Adipocyte (in vitro differentiated cells): ENCODE data around the gene S100G.
A peak's percentile ranks its signal among the peaks of the same experiment; 100 is the strongest.
"Not testable (repeated sequence)": the region's sequence is repeated elsewhere in the genome, so short reads cannot be mapped to it uniquely, and the experiment has no call there.

Experiments used
- DNase-seq: peaks from one replicate; pipeline ENCODE4 v3.0.0-alpha.2; 2015; ENCODE audit warnings: low read depth
- H3K27me3 ChIP-seq: replicated peaks from 2 replicates; pipeline ENCODE4 v1.7.0; 2013; ENCODE audit warnings: mild to moderate bottlenecking, low read length, moderate library complexity; ENCODE audit not compliant: control insufficient read depth, insufficient read depth
- H3K36me3 ChIP-seq: 2 replicates; pipeline ENCODE4 v1.7.0; 2013; ENCODE audit warnings: low read length, mild to moderate bottlenecking, moderate library complexity; ENCODE audit not compliant: control insufficient read depth, insufficient read depth, severe bottlenecking
- H3K4me1 ChIP-seq: 2 replicates; pipeline ENCODE4 v1.7.0; 2013; ENCODE audit warnings: mild to moderate bottlenecking, low read length, moderate library complexity; ENCODE audit not compliant: control insufficient read depth, insufficient read depth
- H3K4me3 ChIP-seq: 2 replicates; pipeline ENCODE4 v1.7.0; 2013; ENCODE audit warnings: mild to moderate bottlenecking, low read length, moderate library complexity
- H3K9ac ChIP-seq: 2 replicates; pipeline ENCODE4 v1.7.0; 2013; ENCODE audit warnings: mild to moderate bottlenecking, low read length, moderate library complexity
- H3K9me3 ChIP-seq: 2 replicates; pipeline ENCODE4 v1.7.0; 2013; ENCODE audit warnings: mild to moderate bottlenecking, low read length, moderate library complexity; ENCODE audit not compliant: control insufficient read depth

S100G gene

GRCh38 chrX:16649858-16650257, at the start of gene S100G:
Gene S100G (plus strand): TSS chrX:16650158. CDS start chrX:16651007, 849 bp downstream.
- Histone ChIP-seq H3K9me3 (no peaks in the 10 kb centered on the region), H3K9ac (no peak within 1 kb of the TSS), H3K36me3 (no peaks in the 10 kb centered on the region), H3K27me3 (no peaks in the 10 kb centered on the region), H3K4me3 (no peak within 1 kb of the TSS), H3K4me1 (no peaks in the 10 kb centered on the region)
- no peak for DNase-seq

GRCh38 chrX:16601885-16602284, 48.1 kb upstream of the S100G start:
- Histone ChIP-seq H3K9ac (no peak overlapping the region), H3K9me3 (no peaks in the 10 kb centered on the region), H3K4me1 (no peaks in the 10 kb centered on the region), H3K27me3 (peaks cover 5% of the 10 kb centered on the region), H3K4me3 (no peak overlapping the region), H3K36me3 (no peaks in the 10 kb centered on the region)
- no peak for DNase-seq

- not testable (repeated sequence) for H3K27me3 ChIP-seq, H3K4me3 ChIP-seq, DNase-seq, H3K9ac ChIP-seq, H3K36me3 ChIP-seq, H3K4me1 ChIP-seq, H3K9me3 ChIP-seq
Measured at GRCh38 chrX:16603235-16603634, 46.7 kb upstream of the S100G start.

- DNase-seq, result no peak
- H3K36me3 ChIP-seq, result no peaks in the 10 kb centered on the region
- H3K9me3 ChIP-seq, result no peaks in the 10 kb centered on the region
- no peak overlapping the region for H3K4me3 ChIP-seq
- peaks cover 5% of the 10 kb centered on the region for H3K27me3 ChIP-seq
- no peak overlapping the region for H3K9ac ChIP-seq
- no peaks in the 10 kb centered on the region for H3K4me1 ChIP-seq
Measured at GRCh38 chrX:16603822-16604221, 46.1 kb upstream of the S100G start.

GRCh38 chrX:16604337-16604736, 45.6 kb upstream of the S100G start:
- H3K9me3 ChIP-seq, result no peaks in the 10 kb centered on the region
- no peak overlapping the region for H3K9ac ChIP-seq
- H3K27me3 ChIP-seq, result peaks cover 5% of the 10 kb centered on the region
- no peaks in the 10 kb centered on the region for H3K4me1 ChIP-seq
- DNase-seq, result no peak
- no peaks in the 10 kb centered on the region for H3K36me3 ChIP-seq
- H3K4me3 ChIP-seq, result peak overlapping the region; percentile 31

GRCh38 chrX:16606142-16606720, 43.7 kb upstream of the S100G start:
- no peaks in the 10 kb centered on the region for H3K9me3 ChIP-seq
- no peak overlapping the region for H3K4me3 ChIP-seq
- no peaks in the 10 kb centered on the region for H3K27me3 ChIP-seq
- no peaks in the 10 kb centered on the region for H3K36me3 ChIP-seq
- no peaks in the 10 kb centered on the region for H3K4me1 ChIP-seq
- H3K9ac ChIP-seq, result no peak overlapping the region
- DNase-seq, result no peak

GRCh38 chrX:16610121-16610621, 39.8 kb upstream of the S100G start:
- Histone ChIP-seq H3K4me1 (no peaks in the 10 kb centered on the region), H3K9ac (no peak overlapping the region), H3K4me3 (no peak overlapping the region), H3K9me3 (no peaks in the 10 kb centered on the region), H3K27me3 (no peaks in the 10 kb centered on the region), H3K36me3 (no peaks in the 10 kb centered on the region)
- peak; percentile 31 for DNase-seq

GRCh38 chrX:16610654-16611053, 39.3 kb upstream of the S100G start:
- H3K9me3 ChIP-seq, H3K27me3 ChIP-seq, H3K9ac ChIP-seq, H3K36me3 ChIP-seq, DNase-seq, H3K4me3 ChIP-seq, H3K4me1 ChIP-seq: not testable (repeated sequence)

- no peak for DNase-seq
- Histone ChIP-seq H3K9me3 (no peaks in the 10 kb centered on the region), H3K36me3 (peaks cover 4% of the 10 kb centered on the region), H3K4me3 (no peak overlapping the region), H3K9ac (no peak overlapping the region), H3K27me3 (peaks cover 1% of the 10 kb centered on the region), H3K4me1 (no peaks in the 10 kb centered on the region)
Measured at GRCh38 chrX:16612257-16612897, 37.6 kb upstream of the S100G start.

GRCh38 chrX:16617382-16617781, 32.6 kb upstream of the S100G start:
- no peak overlapping the region for H3K9ac ChIP-seq
- peaks cover 4% of the 10 kb centered on the region for H3K27me3 ChIP-seq
- no peak overlapping the region for H3K4me3 ChIP-seq
- H3K36me3 ChIP-seq, result peaks cover 10% of the 10 kb centered on the region
- DNase-seq, result no peak
- no peaks in the 10 kb centered on the region for H3K9me3 ChIP-seq
- no peaks in the 10 kb centered on the region for H3K4me1 ChIP-seq

GRCh38 chrX:16618422-16618821, 31.5 kb upstream of the S100G start:
- DNase-seq, result no peak
- Histone ChIP-seq H3K4me3 (no peak overlapping the region), H3K27me3 (peaks cover 4% of the 10 kb centered on the region), H3K9ac (no peak overlapping the region), H3K36me3 (peaks cover 10% of the 10 kb centered on the region), H3K9me3 (no peaks in the 10 kb centered on the region), H3K4me1 (no peaks in the 10 kb centered on the region)

GRCh38 chrX:16619024-16619423, 30.9 kb upstream of the S100G start:
- no peaks in the 10 kb centered on the region for H3K9me3 ChIP-seq

More at GRCh38 chrX:16619024-16619423, 30.9 kb upstream of the S100G start:
- no peak for DNase-seq
- Histone ChIP-seq H3K4me3 (no peak overlapping the region), H3K4me1 (no peaks in the 10 kb centered on the region), H3K36me3 (peaks cover 10% of the 10 kb centered on the region), H3K27me3 (peaks cover 4% of the 10 kb centered on the region), H3K9ac (no peak overlapping the region)
